SHP77 treated with DMSO at 0.1 percent for 48 hours (cell line): Measurements from ENCODE around the gene RSPO1.
"Not testable (repeated sequence)": the region's sequence is repeated elsewhere in the genome, so short reads cannot be mapped to it uniquely, and the experiment has no call there.

Source experiments
- DNase-seq: peaks from one replicate; lab custom pipeline; 2025; lab: John Stamatoyannopoulos, UW

The RSPO1 gene

DNA sequence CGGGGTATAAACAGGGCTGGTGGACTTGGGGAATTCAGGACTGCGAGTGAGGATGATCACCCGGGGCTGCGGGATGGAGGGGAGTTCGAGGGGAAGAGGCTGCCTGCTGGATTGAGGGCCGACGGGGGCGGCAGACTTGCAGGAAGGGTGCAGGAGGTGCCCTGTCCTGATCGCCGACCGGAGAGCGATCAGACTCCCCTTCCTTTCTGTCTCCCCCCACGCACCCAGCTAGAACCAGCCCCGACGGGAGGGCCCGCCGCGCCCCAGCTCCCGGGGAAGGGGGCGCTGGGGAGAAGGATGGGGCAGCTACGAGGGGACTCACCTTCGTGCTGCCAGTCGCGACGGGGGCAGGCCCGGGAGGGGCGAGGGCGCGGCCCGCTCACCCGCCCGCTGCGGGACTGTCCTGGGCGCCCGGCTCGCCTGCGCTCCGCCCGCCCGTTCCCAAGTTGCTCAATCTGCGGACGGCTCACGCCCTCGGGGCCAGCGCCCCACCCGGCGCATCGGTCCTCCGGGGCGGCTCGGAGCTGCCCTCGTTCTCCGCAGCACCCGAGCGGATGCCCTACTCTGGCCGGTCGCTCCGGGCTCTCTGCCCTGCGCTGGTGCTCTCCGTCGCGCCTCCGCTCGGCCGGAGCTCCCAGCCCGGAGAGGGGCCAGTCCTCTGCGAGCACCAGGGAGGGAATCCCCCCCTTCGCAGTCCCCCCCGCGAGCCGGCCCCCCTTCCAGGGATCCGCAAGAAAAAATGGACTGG, at the start of gene RSPO1:
RSPO1 (minus strand) TSS at position 649 of the 748 bp plus-strand sequence. CDS start 5,231 bp downstream, outside the sequence.
- DNase-seq: no peak

DNA sequence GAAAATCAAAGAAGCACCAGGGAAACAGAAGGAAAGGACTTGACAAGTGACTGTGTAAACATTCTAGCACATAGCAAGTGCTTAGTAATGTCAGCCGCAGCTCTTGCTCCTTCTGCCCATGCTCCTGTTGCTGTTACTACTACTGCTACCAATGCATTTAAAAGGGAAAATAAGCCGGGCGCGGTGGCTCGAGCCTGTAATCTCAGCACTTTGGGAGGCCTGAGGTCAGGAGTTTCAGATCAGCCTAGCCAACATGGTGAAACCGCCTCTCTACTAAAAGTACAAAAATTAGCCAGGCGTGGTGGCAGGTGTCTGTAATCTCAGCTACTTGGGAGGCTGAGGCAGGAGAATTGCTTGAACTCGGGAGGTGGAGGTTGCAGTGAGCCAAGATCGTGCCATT, 49.5 kb upstream of the RSPO1 start:
- not testable (repeated sequence) for DNase-seq

DNA sequence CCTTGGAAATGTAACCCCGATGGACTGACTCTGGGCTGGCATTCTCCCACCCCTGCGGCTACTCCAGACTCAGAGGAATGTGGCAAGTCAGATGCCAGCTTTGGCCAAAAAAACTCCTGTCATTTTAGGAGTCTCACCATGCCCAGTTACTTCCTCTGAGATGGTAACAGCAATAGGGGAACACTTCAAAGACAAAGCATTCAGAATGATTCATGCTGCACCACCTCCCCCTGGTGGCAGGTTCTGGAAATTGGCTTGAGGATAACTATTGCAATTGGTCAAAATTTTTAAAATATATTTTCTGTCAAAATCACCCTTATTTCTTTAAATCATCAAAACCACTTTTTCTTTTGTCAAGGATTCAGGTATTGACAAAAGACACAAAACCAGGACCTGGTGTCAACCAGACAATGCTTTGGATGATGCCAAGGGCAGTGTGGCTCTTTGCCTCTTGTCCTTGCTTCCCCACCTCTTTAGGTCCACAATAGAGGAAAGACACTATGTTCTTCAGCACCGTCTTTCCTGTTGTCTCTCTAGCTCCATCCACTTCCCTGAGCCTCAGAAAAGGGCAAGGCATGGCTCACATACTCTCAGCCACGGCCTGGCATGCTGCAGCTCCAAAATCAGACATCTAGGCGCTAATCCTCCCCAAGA, 47.8 kb upstream of the RSPO1 start:
- no peak for DNase-seq

GRCh38 chr1:37680933-37681332, 46.2 kb upstream of the RSPO1 start:
- no peak for DNase-seq

GRCh38 chr1:37677808-37678207, 43.1 kb upstream of the RSPO1 start:
- DNase-seq: no peak

GRCh38 chr1:37677143-37677439, 42.4 kb upstream of the RSPO1 start:
- DNase-seq: no peak

- DNase-seq: no peak
These were observed 41.8 kb upstream of the RSPO1 start for GRCh38 chr1:37676281-37677142.

- DNase-seq: no peak
These were observed 39.2 kb upstream of the RSPO1 start for GRCh38 chr1:37673920-37674319.

- DNase-seq: no peak
These were observed 37.6 kb upstream of the RSPO1 start for GRCh38 chr1:37672136-37672870.

- DNase-seq: no peak
These were observed 36.6 kb upstream of the RSPO1 start for GRCh38 chr1:37671261-37671660.

DNA sequence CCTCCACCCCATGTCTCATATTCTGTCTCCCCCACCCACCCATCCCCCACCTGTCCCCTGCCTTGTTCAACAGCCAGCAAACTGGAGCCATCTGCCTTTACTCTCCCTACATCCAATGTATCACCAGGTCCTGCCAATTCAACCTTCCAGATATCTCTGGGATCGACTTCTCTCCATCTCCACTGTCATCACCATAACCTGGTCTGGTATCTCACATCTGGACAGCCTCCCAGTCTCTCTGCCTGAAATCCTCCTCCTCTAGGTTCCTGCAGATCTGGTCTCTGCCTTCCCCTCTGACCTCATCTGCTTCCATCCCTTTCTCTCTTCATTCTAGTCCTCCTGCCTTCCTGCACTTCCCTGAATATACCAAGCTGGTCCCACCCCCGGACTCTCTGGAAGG, 35.4 kb upstream of the RSPO1 start:
- no peak for DNase-seq

DNA sequence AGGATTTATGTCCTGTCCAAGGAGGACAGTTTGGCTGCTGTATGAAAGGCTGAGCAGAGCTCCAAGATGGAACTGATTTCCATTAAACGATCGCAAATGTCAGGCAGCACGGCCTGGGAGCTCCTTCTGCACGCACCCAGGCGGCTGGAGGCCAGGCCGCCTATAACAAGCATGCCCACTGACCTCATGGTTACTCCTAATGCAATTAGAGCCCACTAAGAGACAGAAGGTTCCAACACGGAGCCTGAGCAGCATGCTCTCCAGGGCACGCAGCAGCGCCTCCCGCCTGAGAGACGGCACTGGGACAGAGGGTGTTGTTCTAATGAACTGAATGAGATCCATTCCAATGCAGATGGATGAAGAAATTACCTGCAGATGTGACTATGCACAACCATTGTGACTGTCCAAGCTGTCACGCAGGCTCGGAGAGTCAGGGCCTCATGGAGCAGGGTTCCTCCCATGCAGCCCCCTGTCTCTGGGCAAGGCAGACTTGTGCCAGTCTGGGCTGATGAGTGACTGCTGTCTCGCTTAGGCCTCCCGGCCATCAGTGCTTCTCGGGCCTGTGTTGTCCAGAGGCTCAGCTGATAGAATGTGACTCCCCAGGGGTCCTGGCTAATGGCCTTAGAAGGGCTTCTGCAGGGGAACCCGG, 32.5 kb upstream of the RSPO1 start:
- DNase-seq: no peak

DNA sequence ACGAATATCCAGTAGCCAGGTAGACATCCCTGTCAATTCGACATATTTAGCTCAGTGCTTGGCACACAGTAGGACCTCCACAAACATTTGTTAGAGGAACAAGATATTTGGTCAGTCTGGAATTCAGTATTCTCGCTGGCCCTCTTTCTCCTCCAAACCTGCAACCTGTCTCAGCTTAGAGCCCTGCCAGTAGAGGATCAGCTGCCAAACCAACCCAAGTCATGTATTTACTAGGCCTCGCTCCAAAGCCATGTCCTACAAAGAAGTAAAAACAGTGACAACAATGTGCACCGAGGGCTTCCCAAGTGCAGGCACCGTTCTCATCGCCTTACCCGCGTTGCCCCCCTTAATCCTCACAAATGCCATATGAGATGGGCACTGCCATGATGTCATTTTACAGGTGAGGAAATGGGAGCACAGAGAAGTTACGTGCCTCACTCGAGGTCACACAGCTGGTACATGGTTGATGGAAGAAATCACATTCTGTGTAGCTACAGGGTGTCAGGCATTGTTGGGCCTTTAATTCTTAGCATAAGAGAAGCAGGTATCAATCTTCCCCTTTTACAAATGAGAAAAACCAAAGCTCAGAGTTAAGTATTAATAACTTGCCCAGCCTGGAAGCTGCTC, 31.7 kb upstream of the RSPO1 start:
- DNase-seq: no peak

- no peak for DNase-seq
These were observed 28.8 kb upstream of the RSPO1 start for GRCh38 chr1:37663426-37664000.

- DNase-seq: no peak
These were observed 27.5 kb upstream of the RSPO1 start for GRCh38 chr1:37662031-37662755.

GRCh38 chr1:37661401-37661800, 26.7 kb upstream of the RSPO1 start:
- DNase-seq: no peak

- DNase-seq: no peak
These were observed 26.0 kb upstream of the RSPO1 start for GRCh38 chr1:37660664-37661063.

DNA sequence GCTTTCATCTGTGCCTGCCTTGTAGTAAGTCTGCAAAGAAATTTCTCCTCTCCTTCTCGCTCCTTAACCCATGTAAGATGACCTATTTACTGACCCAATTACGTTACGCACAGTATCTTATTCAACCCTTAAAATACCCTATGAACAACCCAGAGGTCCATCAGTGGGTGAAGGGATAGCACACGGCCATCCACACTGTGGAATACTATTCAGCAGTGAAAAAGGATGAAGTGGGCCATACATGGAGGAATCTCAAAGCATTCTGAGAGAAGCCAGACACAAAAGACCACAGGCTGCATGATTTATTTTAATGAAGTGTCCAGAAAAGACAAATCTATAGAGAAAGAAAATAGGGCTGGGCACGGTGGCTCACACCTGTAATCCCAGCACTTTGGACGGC, 23.8 kb upstream of the RSPO1 start:
- DNase-seq: no peak

- DNase-seq: no peak
These were observed 23.1 kb upstream of the RSPO1 start for GRCh38 chr1:37657620-37658412.
